HG03066 (cell line): Measurements from ENCODE around the gene BCKDHA.
"Not testable (repeated sequence)": the region's sequence is repeated elsewhere in the genome, so short reads cannot be mapped to it uniquely, and the experiment has no call there.

Experiments
- ATAC-seq: cut with Tn5 transposase; IDR thresholded peaks from one replicate; pipeline ENCODE4 v1.9.1; 2021; ENCODE audit warnings: low read depth; ENCODE audit not compliant: unreplicated experiment

Gene BCKDHA

GRCh38 chr19:41401483-41401882, 3.9 kb downstream of the BCKDHA start:
- no peak for ATAC-seq

GRCh38 chr19:41402010-41402409, 4.4 kb downstream of the BCKDHA start:
- no peak for ATAC-seq

DNA sequence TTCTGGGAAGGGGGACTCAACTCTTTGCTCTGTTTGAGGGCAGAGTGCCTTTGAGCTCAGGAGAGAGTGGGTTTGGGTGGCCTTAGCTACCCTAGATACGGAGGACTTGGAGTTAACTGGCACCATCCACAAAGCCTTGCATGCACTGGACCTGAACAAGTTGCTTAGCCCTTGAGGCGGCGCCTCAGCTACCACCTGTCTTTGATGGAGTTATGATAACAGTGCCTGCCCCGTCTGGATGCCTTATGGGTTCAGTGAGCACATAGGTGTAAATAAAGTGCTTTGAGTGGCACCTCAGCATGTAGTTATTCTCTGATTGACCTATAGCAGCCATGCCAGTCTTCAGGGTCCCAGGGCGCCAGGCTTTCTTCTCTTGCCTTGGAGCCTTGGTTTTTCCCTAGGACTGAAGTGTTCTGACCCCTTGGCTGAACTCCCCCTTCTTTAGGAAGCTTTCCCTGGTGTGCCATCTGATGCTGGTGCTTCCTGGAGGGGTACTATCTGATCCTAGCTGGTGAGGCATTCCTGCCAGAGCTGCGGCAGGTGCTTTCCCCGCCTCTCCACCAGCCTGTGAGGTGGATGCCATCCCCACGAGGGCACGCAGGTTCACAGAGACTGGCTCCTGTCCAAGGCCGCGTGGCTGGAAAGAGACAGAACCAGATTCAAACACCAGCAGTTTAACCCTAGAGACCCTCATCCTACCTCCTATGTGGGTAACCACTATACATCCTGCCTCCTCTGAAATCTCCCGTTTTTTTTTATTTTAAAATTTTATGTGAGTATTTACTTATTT, 5.8 kb downstream of the BCKDHA start:
- ATAC-seq: no peak

GRCh38 chr19:41405776-41406175, 8.2 kb downstream of the BCKDHA start:
- ATAC-seq: no peak

DNA sequence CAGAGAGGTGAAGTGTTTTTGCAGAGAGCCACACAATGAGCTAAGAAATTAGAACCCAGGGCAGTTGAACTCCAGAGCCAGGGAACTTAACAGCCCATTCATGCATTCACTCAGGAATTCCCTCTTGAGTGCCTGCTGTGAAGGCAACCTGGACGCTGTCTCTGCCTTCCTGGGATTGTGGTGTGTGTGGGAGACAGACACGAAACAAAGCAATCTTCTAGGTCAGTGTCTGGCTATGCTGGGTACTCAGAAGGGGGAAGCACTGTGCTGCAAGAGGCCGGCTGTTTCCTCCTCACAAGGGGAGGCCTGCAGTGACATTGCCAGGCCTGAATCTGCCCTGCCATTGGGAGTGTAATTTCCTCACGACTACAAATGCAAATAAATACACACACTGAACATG, 9.7 kb downstream of the BCKDHA start:
- ATAC-seq: no peak

DNA sequence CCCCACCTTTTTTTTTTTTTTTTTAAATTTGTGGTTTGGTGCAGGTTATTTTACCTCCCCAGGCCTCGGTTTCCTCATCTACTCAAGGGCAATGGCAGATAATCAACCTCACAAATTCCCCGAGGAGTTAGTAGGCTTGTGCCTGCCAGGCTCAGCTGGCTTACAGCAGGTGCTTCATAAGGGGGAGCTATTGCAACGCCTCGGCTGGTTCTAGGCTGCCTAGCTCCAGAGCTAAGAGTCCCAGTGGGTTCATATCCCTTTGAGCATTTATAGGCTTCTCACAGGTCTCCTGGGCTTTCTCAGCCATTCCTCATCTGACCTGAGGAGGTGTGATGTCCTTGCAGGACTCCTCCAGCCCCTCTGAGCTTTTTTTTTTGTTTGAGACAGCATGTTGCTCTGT, 10.6 kb downstream of the BCKDHA start:
- no peak for ATAC-seq

DNA sequence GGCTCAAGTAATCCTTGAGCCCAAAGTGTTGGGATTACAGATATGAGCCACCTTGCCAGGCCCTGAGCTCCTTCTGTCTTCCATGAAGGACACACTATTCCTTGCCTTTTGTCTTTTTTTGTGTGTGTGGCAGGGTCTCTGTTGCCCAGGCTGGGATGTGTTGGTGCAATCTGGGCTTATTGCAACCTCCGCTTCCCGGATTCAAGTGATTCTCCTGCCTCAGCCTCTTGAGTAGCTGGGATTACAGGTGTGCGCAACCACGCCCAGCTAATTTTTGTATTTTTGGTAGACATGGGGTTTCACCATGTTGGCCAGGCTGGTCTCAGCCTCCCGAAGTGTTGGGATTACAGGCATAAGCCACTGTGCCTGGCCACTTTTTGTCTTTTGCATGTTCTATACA, 11.2 kb downstream of the BCKDHA start:
- not testable (repeated sequence) for ATAC-seq

- no peak for ATAC-seq
Observed at GRCh38 chr19:41409288-41409687, 11.7 kb downstream of the BCKDHA start.

GRCh38 chr19:41410336-41411054, 12.9 kb downstream of the BCKDHA start:
- ATAC-seq: no peak

- no peak for ATAC-seq
Observed at GRCh38 chr19:41411100-41411967, 13.7 kb downstream of the BCKDHA start.

- no peak for ATAC-seq
Observed at GRCh38 chr19:41411968-41412265, 14.3 kb downstream of the BCKDHA start.

DNA sequence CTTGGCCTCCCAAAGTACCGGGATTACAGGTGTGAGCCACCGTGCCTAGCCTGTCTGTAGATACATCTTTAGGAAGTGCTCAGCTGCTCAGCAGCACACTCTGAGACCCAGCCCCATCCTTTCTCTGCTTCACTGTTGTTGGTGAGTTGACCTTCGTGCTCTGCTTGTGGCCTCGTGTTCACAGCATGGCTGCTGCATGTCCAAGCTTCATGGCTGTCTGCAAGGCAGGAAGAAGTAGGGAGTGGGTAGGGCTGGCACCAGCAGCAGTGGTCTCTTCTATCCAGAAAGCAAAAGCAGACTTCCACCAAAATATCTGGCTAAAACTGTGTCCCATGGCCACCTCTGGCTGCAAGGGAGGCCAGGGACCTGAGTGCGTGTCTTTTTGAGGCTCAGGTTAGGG, 15.3 kb downstream of the BCKDHA start:
- ATAC-seq: no peak

- no peak for ATAC-seq
Observed at GRCh38 chr19:41413947-41414346, 16.3 kb downstream of the BCKDHA start.

DNA sequence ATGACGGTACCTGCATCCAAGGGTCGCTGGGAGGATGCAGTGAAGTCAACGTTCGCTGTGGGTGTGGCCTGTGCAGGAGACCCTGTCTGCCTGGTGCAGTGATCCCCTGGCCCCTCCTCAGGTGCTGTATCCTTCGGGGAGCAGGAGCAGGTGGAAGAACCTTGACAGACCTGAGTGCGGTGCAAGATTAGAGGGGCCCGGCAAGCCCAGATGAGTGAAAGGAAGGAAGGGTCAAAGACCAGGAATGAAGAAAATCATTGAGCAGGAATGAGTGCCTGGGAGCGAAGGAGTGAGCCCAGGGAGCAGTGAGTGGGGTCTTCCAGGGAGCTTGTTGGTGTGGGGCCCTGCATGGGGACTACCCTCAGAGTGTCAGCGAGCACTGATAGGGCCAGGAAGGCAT, 16.8 kb downstream of the BCKDHA start:
- ATAC-seq: no peak

DNA sequence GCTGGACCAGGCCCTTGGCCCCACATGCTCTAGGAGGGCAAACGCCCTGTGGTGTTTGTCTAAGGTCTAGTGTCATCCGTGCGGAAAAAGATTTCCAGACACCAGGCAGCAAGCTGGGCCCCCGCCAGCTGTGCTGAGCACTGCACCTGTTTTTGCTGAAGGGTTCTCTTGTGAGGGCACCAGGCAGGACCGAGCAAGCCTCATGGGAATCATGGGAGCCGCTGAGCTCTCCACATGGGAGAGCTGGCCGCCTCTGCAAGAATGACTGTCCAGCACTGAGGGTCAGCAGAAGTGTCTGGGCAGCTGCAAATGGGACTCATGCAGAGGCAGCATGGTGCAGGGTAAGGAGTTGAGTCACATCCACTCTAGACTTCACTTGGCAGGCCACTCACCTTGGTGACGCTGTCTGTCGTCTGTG, 17.5 kb downstream of the BCKDHA start:
- ATAC-seq: no peak

DNA sequence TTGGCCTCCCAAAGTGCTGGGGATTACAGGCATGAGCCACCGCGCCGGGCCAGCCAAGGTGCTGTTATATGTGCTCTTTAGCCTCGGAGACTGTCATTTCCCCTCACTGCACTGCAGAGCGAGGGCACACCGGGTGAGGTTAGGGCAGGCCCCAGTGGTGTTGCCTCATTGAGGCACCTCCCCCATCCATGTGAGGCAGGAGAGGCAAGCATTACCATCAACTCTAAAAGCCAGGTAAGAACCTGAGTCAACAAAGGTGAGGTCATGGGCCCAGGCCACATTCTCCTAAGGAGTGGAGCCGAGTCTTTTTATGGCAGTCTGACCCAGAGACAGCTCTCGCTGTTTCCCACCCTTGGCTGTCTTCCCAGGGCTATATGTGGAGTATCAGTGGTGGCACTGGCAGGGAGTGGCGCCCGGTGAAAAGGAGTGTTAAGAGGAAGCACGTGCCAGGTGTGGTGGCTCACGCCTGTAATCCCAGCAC, 18.6 kb downstream of the BCKDHA start:
- no peak for ATAC-seq

DNA sequence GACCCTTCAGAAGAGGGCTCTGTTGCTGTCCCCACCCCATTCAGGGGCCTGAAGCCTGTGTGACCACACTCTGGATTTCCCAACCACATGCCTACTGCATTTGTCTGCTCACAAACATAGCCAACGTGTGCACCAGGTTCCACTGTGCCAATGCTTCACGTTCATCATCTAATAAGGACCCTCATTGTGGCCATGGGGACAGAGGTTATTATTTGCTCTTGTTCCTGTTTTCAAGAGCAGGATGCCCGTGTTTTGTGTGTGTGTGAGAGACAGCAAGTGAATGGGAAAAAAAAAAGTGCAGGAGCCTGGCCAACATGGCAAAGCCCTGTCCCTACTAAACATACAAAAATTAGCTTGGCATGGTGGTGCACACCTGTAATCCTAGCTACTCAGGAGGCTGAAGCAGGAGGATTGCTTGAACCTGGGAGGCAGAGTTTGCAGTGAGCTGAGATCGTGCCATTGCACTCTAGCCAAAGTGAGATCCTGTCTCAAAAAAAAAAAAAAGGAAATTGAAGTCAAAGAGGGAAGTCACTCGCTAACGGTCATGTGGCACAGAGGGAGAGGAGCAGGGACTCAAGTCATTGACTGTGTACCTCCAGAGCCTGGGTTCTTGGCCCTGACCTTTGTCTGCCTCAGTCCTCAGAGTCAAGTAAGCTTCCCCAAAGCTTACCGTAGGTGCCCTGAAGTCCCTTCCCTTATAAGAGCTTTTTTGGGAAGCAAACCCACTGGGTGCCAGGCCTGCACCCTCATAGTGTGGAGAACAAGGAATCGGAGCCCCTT, 22.7 kb downstream of the BCKDHA start:
- ATAC-seq: no peak

- no peak for ATAC-seq
Observed at GRCh38 chr19:41421314-41421713, 23.7 kb downstream of the BCKDHA start.

DNA sequence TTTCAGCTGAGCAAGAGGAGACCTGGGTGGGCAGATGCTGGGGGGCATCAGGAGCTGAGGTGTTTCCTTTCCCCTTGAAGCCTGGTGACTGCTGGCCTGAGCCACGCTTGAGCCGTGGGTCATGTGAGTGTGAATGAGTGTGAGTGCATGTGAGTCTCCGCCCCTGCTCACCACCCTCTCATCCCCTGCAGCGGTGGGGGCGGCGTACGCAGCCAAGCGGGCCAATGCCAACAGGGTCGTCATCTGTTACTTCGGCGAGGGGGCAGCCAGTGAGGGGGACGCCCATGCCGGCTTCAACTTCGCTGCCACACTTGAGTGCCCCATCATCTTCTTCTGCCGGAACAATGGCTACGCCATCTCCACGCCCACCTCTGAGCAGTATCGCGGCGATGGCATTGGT, 24.4 kb downstream of the BCKDHA start:
- ATAC-seq: no peak

GRCh38 chr19:41422456-41422855, 24.8 kb downstream of the BCKDHA start:
- no peak for ATAC-seq
